IgD-negative memory B cell (primary cell): ENCODE data around the gene ATP6V0C. TPM values are rescaled to one million over a fixed set of nuclear protein-coding genes. Genes with fewer than 3 reads are reported as not detected.

Experiments
- H3K27ac Mint-ChIP-seq, 3 donors: one replicate each; pipeline ENCODE4 v1.8.0; 2020 to 2022; ENCODE audit warnings: mild to moderate bottlenecking in 3 of 3, mixed read lengths in 3 of 3, moderate library complexity in 1 of 3
- H3K27me3 Mint-ChIP-seq: one replicate; pipeline ENCODE4 v1.8.0; 2021; ENCODE audit warnings: mixed read lengths
- H3K36me3 Mint-ChIP-seq: one replicate; pipeline ENCODE4 v1.8.0; 2020; ENCODE audit warnings: mild to moderate bottlenecking, mixed read lengths
- H3K4me1 Mint-ChIP-seq, 3 donors: one replicate each; pipeline ENCODE4 v1.8.0; 2020 to 2022; ENCODE audit warnings: mixed read lengths in 3 of 3, mild to moderate bottlenecking in 1 of 3
- H3K4me3 Mint-ChIP-seq, 4 donors: one replicate each; pipeline ENCODE4 v1.8.0; 2020 to 2022; ENCODE audit warnings: mild to moderate bottlenecking in 4 of 4, mixed read lengths in 4 of 4, moderate library complexity in 3 of 4
- H3K9me3 Mint-ChIP-seq, 3 donors: one replicate each; pipeline ENCODE4 v1.8.0; 2020 to 2021; ENCODE audit warnings: mixed read lengths in 3 of 3, mild to moderate bottlenecking in 1 of 3
- polyA plus RNA-seq: library from polyadenylated mRNA; unstranded; fragments of 300-500 nt; fragmentation: Illumina TruSeq; gene quantifications from one replicate; pipeline ENCODE4 v1.2.3, GENCODE V29; 2021

The ATP6V0C gene
- 105 TPM for polyA plus RNA-seq

- H3K4me3 Mint-ChIP-seq: peak within 1 kb of the TSS; percentile 91 to 97 (median 94)
- H3K27me3 Mint-ChIP-seq: peaks cover 2% of the 10 kb centered on the region
- peaks cover 48 to 54% (median 53%) of the 10 kb centered on the region in 3 donors for H3K4me1 Mint-ChIP-seq
- no peaks in the 10 kb centered on the region for H3K9me3 Mint-ChIP-seq
- H3K36me3 Mint-ChIP-seq: peaks cover 5% of the 10 kb centered on the region
- peak within 1 kb of the TSS; percentile 97 to 100 (median 99) for H3K27ac Mint-ChIP-seq
Measured at GRCh38 chr16:2513405-2514332, at the start of gene ATP6V0C. ATP6V0C (plus strand) TSS chr16:2513952; CDS start chr16:2514104, 152 bp downstream.

GRCh38 chr16:2464333-2464732, 49.4 kb upstream of the ATP6V0C start:
- no peak overlapping the region for H3K27ac Mint-ChIP-seq
- peaks cover 7% of the 10 kb centered on the region for H3K27me3 Mint-ChIP-seq
- H3K9me3 Mint-ChIP-seq: no peaks in the 10 kb centered on the region
- H3K36me3 Mint-ChIP-seq: no peaks in the 10 kb centered on the region
- peaks cover 0 to 7% (median 7%) of the 10 kb centered on the region in 3 donors for H3K4me1 Mint-ChIP-seq
- peak overlapping the region in 2 of 4 donors; percentile 41 to 60 for H3K4me3 Mint-ChIP-seq

GRCh38 chr16:2465653-2466415, 47.9 kb upstream of the ATP6V0C start:
- H3K36me3 Mint-ChIP-seq: no peaks in the 10 kb centered on the region
- H3K4me3 Mint-ChIP-seq: peak overlapping the region in 1 of 4 donors; percentile 38
- peaks cover 6 to 11% (median 8%) of the 10 kb centered on the region in 3 donors for H3K4me1 Mint-ChIP-seq
- peaks cover 19% of the 10 kb centered on the region for H3K27me3 Mint-ChIP-seq
- H3K9me3 Mint-ChIP-seq: no peaks in the 10 kb centered on the region
- peak overlapping the region in 2 of 3 donors; percentile 31 to 79 for H3K27ac Mint-ChIP-seq

DNA sequence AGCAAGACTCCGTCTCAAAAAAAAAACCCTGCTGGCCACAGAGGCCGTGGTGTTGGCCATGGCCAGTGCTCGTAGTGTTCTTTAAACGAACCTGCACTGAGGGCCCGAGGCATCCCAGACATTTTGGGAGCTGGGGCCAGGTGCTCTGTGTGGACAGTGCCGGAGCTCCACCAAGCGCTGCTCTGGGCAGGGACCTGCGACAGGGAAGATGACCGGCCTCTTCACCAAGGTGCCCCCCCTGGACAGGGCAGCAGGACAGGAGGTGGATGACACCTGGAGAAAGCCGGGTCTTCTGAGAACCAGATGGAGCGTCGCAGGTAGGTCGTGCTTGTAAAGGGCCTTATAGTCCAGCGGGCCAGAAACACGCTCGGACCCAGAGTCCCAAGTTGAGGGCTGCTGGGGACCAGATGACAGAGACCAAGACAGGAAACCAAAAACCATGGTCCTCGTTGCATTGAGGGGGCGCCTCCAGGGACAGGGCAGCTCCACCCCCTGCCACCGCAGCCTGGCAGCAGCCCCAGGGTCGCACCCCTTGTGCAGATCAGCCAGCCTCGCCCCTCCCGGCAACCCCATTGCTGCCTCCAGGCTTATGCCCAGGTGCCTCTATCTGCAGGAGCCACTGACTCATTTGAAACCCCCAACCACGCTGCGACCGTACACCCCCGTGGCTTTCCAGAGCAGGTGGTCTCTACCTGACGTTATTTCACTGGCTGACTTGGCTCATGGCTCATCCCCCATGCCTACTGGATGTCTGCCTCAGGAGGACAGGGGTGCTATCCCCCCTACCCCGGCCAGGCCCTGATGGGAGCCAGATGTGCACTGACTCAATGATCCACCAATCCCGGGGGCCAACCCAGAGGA, 46.9 kb upstream of the ATP6V0C start:
- Mint-ChIP-seq H3K36me3 (no peaks in the 10 kb centered on the region), H3K27ac (peak overlapping the region in 1 of 3 donors; percentile 67), H3K4me3 (peak overlapping the region in 2 of 4 donors; percentile 34 to 81), H3K27me3 (peaks cover 19% of the 10 kb centered on the region), H3K4me1 (peaks cover 6 to 11% (median 8%) of the 10 kb centered on the region in 3 donors), H3K9me3 (no peaks in the 10 kb centered on the region)

DNA sequence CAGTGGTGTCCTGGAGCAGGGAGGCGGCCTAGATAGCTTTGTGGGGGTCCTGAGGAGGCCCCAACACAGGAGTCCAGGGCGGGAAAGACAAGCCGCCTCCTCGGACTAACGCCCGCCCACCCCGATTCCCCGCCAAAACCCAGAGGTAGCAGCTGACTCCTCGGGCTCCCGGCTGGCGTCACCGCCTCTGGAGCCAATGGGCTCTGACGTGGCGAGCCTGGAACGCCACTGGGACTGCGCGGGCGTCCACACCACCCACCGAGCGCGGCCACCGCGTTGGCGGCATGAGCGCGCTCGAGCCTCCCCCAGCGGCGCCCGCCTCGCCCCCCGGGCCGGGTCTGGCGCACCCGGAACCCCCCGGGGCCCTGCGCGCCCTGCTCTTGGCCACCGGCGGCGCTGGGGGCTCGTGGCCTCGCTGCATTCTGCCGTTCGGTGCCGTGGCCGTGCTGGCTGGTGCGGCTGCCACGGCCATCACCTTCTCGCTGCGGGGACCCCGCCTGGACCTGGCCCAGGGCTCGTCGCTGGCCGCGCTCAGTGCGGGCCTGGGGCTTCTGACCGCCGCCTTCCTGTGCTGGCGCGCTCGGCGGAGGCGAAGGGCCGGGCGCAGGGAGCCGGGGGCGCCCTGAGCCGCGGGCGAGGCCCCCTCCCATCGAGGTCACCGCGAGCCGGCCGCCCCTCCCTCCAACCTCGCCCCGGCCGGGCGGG, 46.1 kb upstream of the ATP6V0C start:
- Mint-ChIP-seq H3K27me3 (peaks cover 21% of the 10 kb centered on the region), H3K36me3 (no peaks in the 10 kb centered on the region), H3K27ac (peak overlapping the region in 1 of 3 donors; percentile 67), H3K4me3 (peak overlapping the region in 2 of 4 donors; percentile 81 to 87), H3K4me1 (peaks cover 6 to 11% (median 8%) of the 10 kb centered on the region in 3 donors), H3K9me3 (no peaks in the 10 kb centered on the region)

DNA sequence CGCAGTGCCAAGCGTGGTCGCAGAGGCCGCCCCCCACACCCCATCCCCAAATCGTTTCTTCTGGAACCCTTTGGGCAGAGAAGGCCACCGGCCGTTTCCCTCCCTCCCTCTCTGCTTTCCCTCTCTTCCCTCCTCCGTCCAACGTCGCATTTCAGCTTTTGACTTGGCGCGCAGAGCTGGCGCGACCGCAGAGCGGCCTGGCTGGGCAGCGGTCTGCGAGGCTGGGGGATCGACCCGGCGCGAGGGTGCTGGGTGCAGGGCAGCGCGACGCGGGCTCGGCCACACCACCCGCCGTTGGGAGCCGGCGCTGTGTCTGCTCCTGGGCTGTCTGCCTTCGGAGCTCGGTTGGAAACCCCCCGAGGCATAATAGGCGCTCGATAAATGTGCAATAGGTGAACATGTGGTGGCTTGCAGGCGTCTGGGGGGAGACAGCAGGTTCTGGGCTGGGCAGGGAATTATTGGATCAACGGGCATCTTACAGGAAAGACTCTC, 45.5 kb upstream of the ATP6V0C start:
- Mint-ChIP-seq H3K27me3 (peaks cover 27% of the 10 kb centered on the region), H3K4me3 (peak overlapping the region; percentile 21 to 87 (median 63)), H3K9me3 (no peaks in the 10 kb centered on the region), H3K4me1 (peaks cover 6 to 14% (median 8%) of the 10 kb centered on the region in 3 donors), H3K27ac (peak overlapping the region in 1 of 3 donors; percentile 25), H3K36me3 (no peaks in the 10 kb centered on the region)

DNA sequence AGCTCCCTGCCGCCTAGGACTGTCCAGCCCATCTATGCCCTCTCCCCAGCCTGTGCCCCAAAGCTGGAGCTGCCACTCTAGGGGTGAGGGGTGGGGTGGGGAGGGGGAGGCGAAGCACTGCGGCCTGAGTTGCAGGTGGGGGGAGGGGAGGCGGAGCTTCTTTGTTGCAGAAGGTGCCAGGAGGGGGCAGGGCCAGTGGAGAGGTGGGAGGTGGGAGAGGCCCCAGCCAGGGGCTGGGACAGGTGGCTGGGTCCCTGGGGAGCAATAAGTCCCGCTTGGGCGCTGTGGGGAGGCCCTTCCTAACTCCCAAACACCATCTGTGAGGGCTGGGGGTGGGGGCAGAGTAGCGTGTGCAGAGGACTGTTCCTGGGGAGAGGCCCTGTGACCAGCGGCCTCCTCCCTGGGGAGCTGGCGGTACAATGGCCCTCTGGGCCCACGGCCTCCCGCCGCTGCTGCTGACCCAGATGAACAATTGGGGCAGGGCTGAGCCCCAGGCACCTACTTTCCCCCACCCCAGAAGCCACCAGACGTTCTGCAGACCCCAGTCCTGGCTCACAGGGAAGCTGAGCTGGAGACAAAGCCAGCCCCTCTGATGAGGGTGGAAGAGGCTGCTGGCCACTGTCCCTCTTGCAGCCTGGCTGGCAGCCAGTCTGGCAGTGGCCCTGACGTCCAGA, 44.9 kb upstream of the ATP6V0C start:
- Mint-ChIP-seq H3K27ac (no peak overlapping the region), H3K9me3 (no peaks in the 10 kb centered on the region), H3K4me3 (peak overlapping the region in 3 of 4 donors; percentile 45 to 87 (median 81)), H3K4me1 (peaks cover 6 to 15% (median 8%) of the 10 kb centered on the region in 3 donors), H3K36me3 (no peaks in the 10 kb centered on the region), H3K27me3 (peaks cover 29% of the 10 kb centered on the region)

DNA sequence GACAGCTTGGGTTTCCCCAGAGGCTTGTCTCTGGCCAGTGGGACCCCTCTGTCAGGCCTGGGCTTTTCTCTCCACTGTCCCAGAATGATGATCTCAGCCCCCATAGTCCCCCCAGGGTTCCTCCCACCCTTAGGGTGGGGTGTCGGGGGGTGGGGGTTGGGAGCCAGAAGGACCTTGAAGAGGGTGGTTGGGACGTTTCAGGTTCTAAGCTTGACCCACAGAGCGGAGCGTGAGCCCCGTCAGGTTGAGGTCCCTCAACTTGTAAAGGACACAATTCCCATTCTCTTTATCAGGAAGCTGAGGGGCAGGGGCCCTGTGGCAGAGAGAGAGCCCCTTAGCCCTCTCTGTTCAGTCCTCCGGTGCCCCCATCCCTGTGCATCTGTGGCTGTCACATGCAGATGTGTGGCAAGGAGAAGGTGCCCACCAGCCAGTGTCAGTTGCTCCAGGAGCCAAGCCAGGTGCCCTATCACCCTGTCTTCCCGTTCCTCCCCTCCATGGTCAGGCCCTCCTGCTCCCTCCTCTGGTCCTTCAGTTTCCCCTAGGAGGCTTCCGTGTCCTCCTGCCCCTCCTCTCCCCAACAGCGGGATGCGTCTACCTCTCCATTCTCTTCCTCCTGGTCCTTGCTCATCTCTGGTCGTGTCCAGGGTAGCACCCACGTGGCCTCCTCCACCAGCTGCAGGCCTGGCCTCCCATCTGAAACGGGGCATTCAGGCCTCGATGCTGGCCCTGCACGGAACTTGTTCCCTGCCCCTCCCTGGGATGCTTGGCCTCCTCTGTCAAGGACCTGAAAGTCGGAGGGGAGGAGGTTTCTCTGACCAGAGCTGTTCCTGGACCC, 44.1 kb upstream of the ATP6V0C start:
- Mint-ChIP-seq H3K9me3 (no peaks in the 10 kb centered on the region), H3K27ac (peak overlapping the region in 1 of 3 donors; percentile 46), H3K4me1 (peaks cover 6 to 15% (median 8%) of the 10 kb centered on the region in 3 donors), H3K36me3 (no peaks in the 10 kb centered on the region), H3K4me3 (peak overlapping the region in 3 of 4 donors; percentile 32 to 88 (median 52)), H3K27me3 (peaks cover 29% of the 10 kb centered on the region)

- peak overlapping the region in 1 of 3 donors; percentile 46 for H3K27ac Mint-ChIP-seq
- H3K27me3 Mint-ChIP-seq: peaks cover 29% of the 10 kb centered on the region
- H3K4me3 Mint-ChIP-seq: peak overlapping the region in 3 of 4 donors; percentile 58 to 88 (median 88)
- H3K36me3 Mint-ChIP-seq: no peaks in the 10 kb centered on the region
- H3K9me3 Mint-ChIP-seq: no peaks in the 10 kb centered on the region
- H3K4me1 Mint-ChIP-seq: peaks cover 6 to 15% (median 8%) of the 10 kb centered on the region in 3 donors
Measured at GRCh38 chr16:2470234-2470601, 43.5 kb upstream of the ATP6V0C start.

GRCh38 chr16:2470603-2471015, 43.1 kb upstream of the ATP6V0C start:
- Mint-ChIP-seq H3K27ac (no peak overlapping the region), H3K4me1 (peaks cover 6 to 15% (median 8%) of the 10 kb centered on the region in 3 donors), H3K9me3 (no peaks in the 10 kb centered on the region), H3K27me3 (peaks cover 29% of the 10 kb centered on the region), H3K4me3 (peak overlapping the region in 2 of 4 donors; percentile 58 to 88), H3K36me3 (no peaks in the 10 kb centered on the region)

GRCh38 chr16:2471016-2471652, 42.6 kb upstream of the ATP6V0C start, which contains the start of gene NTN3:
NTN3 (plus strand) TSS chr16:2471297; CDS start chr16:2471702, 405 bp downstream.
- H3K4me3 Mint-ChIP-seq: peak within 1 kb of the TSS in 3 of 4 donors; percentile 58 to 88 (median 88)

More at GRCh38 chr16:2471016-2471652, 42.6 kb upstream of the ATP6V0C start, which contains the start of gene NTN3:
- no peaks in the 10 kb centered on the region for H3K9me3 Mint-ChIP-seq
- H3K36me3 Mint-ChIP-seq: no peaks in the 10 kb centered on the region
- peaks cover 29% of the 10 kb centered on the region for H3K27me3 Mint-ChIP-seq
- peak within 1 kb of the TSS in 1 of 3 donors; percentile 46 for H3K27ac Mint-ChIP-seq
- H3K4me1 Mint-ChIP-seq: peaks cover 6 to 15% (median 8%) of the 10 kb centered on the region in 3 donors
